ENCODE data around the gene TSHR.
A peak's percentile ranks its signal among the peaks of the same experiment; 100 is the strongest.
"Not testable (repeated sequence)": the region's sequence is repeated elsewhere in the genome, so short reads cannot be mapped to it uniquely, and the experiment has no call there.

The TSHR gene

GRCh38 chr14:80955416-80955941 is at the start of gene TSHR:
TSS of gene TSHR (plus strand) at chr14:80955621. CDS start at chr14:80955681, 60 bp downstream.
- peak; percentile 55 for DNase-seq
- Mint-ChIP-seq H3K9me3 (no peaks in the 10 kb centered on the region), H3K36me3 (peaks cover 16% of the 10 kb centered on the region), H3K4me3 (peak within 1 kb of the TSS; percentile 90), H3K4me1 (peaks cover 59% of the 10 kb centered on the region), H3K27me3 (peaks cover 15% of the 10 kb centered on the region), H3K27ac (peak within 1 kb of the TSS; percentile 93)
- CTCF ChIA-PET = interaction anchor here (0.7 to 5.9 kb wide), 12 partner anchors 12 to 257 kb away, joined by 3 to 115 read pairs (median 8); partner anchors contain the start of gene CEP128

GRCh38 chr14:80906336-80906735 is 49.1 kb upstream of the TSHR start:
- no peak overlapping the region for H3K4me3 Mint-ChIP-seq
- H3K36me3 Mint-ChIP-seq = peaks cover 51% of the 10 kb centered on the region
- peaks cover 5% of the 10 kb centered on the region for H3K4me1 Mint-ChIP-seq
- DNase-seq = no peak
- H3K27me3 Mint-ChIP-seq = no peaks in the 10 kb centered on the region
- no peak overlapping the region for H3K27ac Mint-ChIP-seq
- H3K9me3 Mint-ChIP-seq = no peaks in the 10 kb centered on the region
- CTCF ChIA-PET = interaction anchor here (1.6 kb wide), 1 partner anchor 81 kb away, joined by 5 read pairs; no protein-coding TSS in a partner anchor

GRCh38 chr14:80906946-80907345 is 48.5 kb upstream of the TSHR start:
- no peak overlapping the region for H3K27ac Mint-ChIP-seq
- H3K4me3 Mint-ChIP-seq = no peak overlapping the region
- peaks cover 48% of the 10 kb centered on the region for H3K36me3 Mint-ChIP-seq
- H3K27me3 Mint-ChIP-seq = no peaks in the 10 kb centered on the region
- no peak for DNase-seq
- H3K4me1 Mint-ChIP-seq = peaks cover 5% of the 10 kb centered on the region
- CTCF ChIA-PET = interaction anchor here (1.6 kb wide), 1 partner anchor 80 kb away, joined by 5 read pairs; no protein-coding TSS in a partner anchor
- H3K9me3 Mint-ChIP-seq = no peaks in the 10 kb centered on the region

GRCh38 chr14:80912013-80912412 is 43.4 kb upstream of the TSHR start:
- not testable (repeated sequence) for H3K27ac Mint-ChIP-seq, H3K4me1 Mint-ChIP-seq, DNase-seq, H3K9me3 Mint-ChIP-seq, H3K4me3 Mint-ChIP-seq, H3K27me3 Mint-ChIP-seq
- peaks cover 41% of the 10 kb centered on the region for H3K36me3 Mint-ChIP-seq
- CTCF ChIA-PET = interaction anchor here (0.8 kb wide), 1 partner anchor 49 kb away, joined by 3 read pairs; no protein-coding TSS in a partner anchor

GRCh38 chr14:80919622-80920021 is 35.8 kb upstream of the TSHR start:
- DNase-seq = no peak
- no peak overlapping the region for H3K27ac Mint-ChIP-seq
- H3K36me3 Mint-ChIP-seq = peaks cover 37% of the 10 kb centered on the region
- peaks cover under 1% of the 10 kb centered on the region for H3K9me3 Mint-ChIP-seq
- H3K27me3 Mint-ChIP-seq = no peaks in the 10 kb centered on the region
- H3K4me1 Mint-ChIP-seq = peaks cover 6% of the 10 kb centered on the region
- CTCF ChIA-PET = no interaction called here
- H3K4me3 Mint-ChIP-seq = no peak overlapping the region

- H3K27me3 Mint-ChIP-seq = no peaks in the 10 kb centered on the region
- no peak overlapping the region for H3K27ac Mint-ChIP-seq
- H3K9me3 Mint-ChIP-seq = peaks cover 12% of the 10 kb centered on the region
- CTCF ChIA-PET = interaction anchor here (1.5 kb wide), 1 partner anchor 64 kb away, joined by 4 read pairs; no protein-coding TSS in a partner anchor
- peaks cover 31% of the 10 kb centered on the region for H3K4me1 Mint-ChIP-seq
- peaks cover 46% of the 10 kb centered on the region for H3K36me3 Mint-ChIP-seq
- DNase-seq = no peak
- no peak overlapping the region for H3K4me3 Mint-ChIP-seq
Observed at GRCh38 chr14:80923368-80923767, 32.1 kb upstream of the TSHR start.

GRCh38 chr14:80924365-80925103 is 30.9 kb upstream of the TSHR start:
- Mint-ChIP-seq H3K36me3 (peaks cover 57% of the 10 kb centered on the region), H3K27ac (no peak overlapping the region), H3K9me3 (peaks cover 13% of the 10 kb centered on the region), H3K4me3 (no peak overlapping the region), H3K27me3 (no peaks in the 10 kb centered on the region), H3K4me1 (peaks cover 39% of the 10 kb centered on the region)
- CTCF ChIA-PET = interaction anchor here (1.2 to 1.5 kb wide), 3 partner anchors 11 to 63 kb away, joined by 3 to 4 read pairs (median 3); no protein-coding TSS in a partner anchor
- no peak for DNase-seq

GRCh38 chr14:80926397-80927082 is 28.9 kb upstream of the TSHR start:
- no peak overlapping the region for H3K4me3 Mint-ChIP-seq
- H3K9me3 Mint-ChIP-seq = peaks cover 14% of the 10 kb centered on the region
- no peaks in the 10 kb centered on the region for H3K27me3 Mint-ChIP-seq
- H3K27ac Mint-ChIP-seq = no peak overlapping the region
- CTCF ChIA-PET = interaction anchor here (1.8 kb wide), 1 partner anchor 50 kb away, joined by 4 read pairs; no protein-coding TSS in a partner anchor
- DNase-seq = no peak
- H3K36me3 Mint-ChIP-seq = peaks cover 66% of the 10 kb centered on the region
- H3K4me1 Mint-ChIP-seq = peaks cover 59% of the 10 kb centered on the region

GRCh38 chr14:80927083-80927989 is 28.1 kb upstream of the TSHR start:
- peaks cover 70% of the 10 kb centered on the region for H3K36me3 Mint-ChIP-seq
- no peak for DNase-seq
- H3K27ac Mint-ChIP-seq = no peak overlapping the region
- peaks cover 14% of the 10 kb centered on the region for H3K9me3 Mint-ChIP-seq
- CTCF ChIA-PET = interaction anchor here (1.8 kb wide), 1 partner anchor 49 kb away, joined by 4 read pairs; no protein-coding TSS in a partner anchor
- no peak overlapping the region for H3K4me3 Mint-ChIP-seq
- peaks cover 67% of the 10 kb centered on the region for H3K4me1 Mint-ChIP-seq
- H3K27me3 Mint-ChIP-seq = no peaks in the 10 kb centered on the region

- Mint-ChIP-seq H3K27ac (peak overlapping the region; percentile 96), H3K36me3 (peaks cover 68% of the 10 kb centered on the region), H3K27me3 (no peaks in the 10 kb centered on the region), H3K9me3 (peaks cover 14% of the 10 kb centered on the region), H3K4me1 (peaks cover 84% of the 10 kb centered on the region), H3K4me3 (peak overlapping the region; percentile 49)
- CTCF ChIA-PET = interaction anchor here (1.3 to 1.6 kb wide), 2 partner anchors 47 to 57 kb away, joined by 4 to 6 read pairs; no protein-coding TSS in a partner anchor
- DNase-seq = no peak
Observed at GRCh38 chr14:80930095-80930494, 25.3 kb upstream of the TSHR start.

GRCh38 chr14:80930836-80931389 is 24.5 kb upstream of the TSHR start:
- CTCF ChIA-PET = interaction anchor here (0.8 to 1.6 kb wide), 4 partner anchors 11 to 235 kb away, joined by 4 to 6 read pairs (median 4); partner anchors contain the start of gene CEP128
- H3K4me1 Mint-ChIP-seq = peaks cover 79% of the 10 kb centered on the region
- peaks cover 64% of the 10 kb centered on the region for H3K36me3 Mint-ChIP-seq
- H3K9me3 Mint-ChIP-seq = peaks cover 9% of the 10 kb centered on the region
- peak; percentile 74 for DNase-seq
- no peaks in the 10 kb centered on the region for H3K27me3 Mint-ChIP-seq
- peak overlapping the region; percentile 49 for H3K4me3 Mint-ChIP-seq
- H3K27ac Mint-ChIP-seq = peak overlapping the region; percentile 96

- DNase-seq = no peak
- Mint-ChIP-seq H3K27me3 (no peaks in the 10 kb centered on the region), H3K4me1 (peaks cover 64% of the 10 kb centered on the region), H3K9me3 (peaks cover 8% of the 10 kb centered on the region), H3K27ac (peak overlapping the region; percentile 53), H3K4me3 (no peak overlapping the region), H3K36me3 (peaks cover 53% of the 10 kb centered on the region)
- CTCF ChIA-PET = interaction anchor here (0.6 to 1.7 kb wide), 3 partner anchors 24 to 54 kb away, joined by 3 to 6 read pairs (median 3); no protein-coding TSS in a partner anchor
Observed at GRCh38 chr14:80933282-80933681, 22.1 kb upstream of the TSHR start.

- H3K27ac Mint-ChIP-seq = no peak overlapping the region
- peaks cover 49% of the 10 kb centered on the region for H3K36me3 Mint-ChIP-seq
- peaks cover 6% of the 10 kb centered on the region for H3K9me3 Mint-ChIP-seq
- H3K4me3 Mint-ChIP-seq = no peak overlapping the region
- CTCF ChIA-PET = interaction anchor here (0.5 to 1.7 kb wide), 3 partner anchors 16 to 54 kb away, joined by 3 to 6 read pairs (median 4); no protein-coding TSS in a partner anchor
- H3K4me1 Mint-ChIP-seq = peaks cover 64% of the 10 kb centered on the region
- no peaks in the 10 kb centered on the region for H3K27me3 Mint-ChIP-seq
- DNase-seq = no peak
Observed at GRCh38 chr14:80933686-80934085, 21.7 kb upstream of the TSHR start.
